PC-9 (cell line): ENCODE measurements around the gene MTA1. TPM values are rescaled to one million over a fixed set of nuclear protein-coding genes. Genes with fewer than 3 reads are reported as not detected.

Experiments used
- BruUV-seq: library from RNA; stranded (reverse); fragments of 400-500 nt; replicated peaks from 2 replicates; lab custom pipeline; 2021; lab: Mats Ljungman, UMichigan
- CTCF ChIA-PET: fragments of 300-600 bp; sonication (Branson Sonifier 250); formaldehyde crosslinking; loops from one replicate; lab custom pipeline; 2022; ENCODE audit warnings: antibody characterized with exemption; lab: Charles Lee
- POLR2A ChIA-PET: fragments of 300-600 bp; sonication (Branson Sonifier 250); formaldehyde crosslinking; loops from one replicate; lab custom pipeline; 2022; ENCODE audit warnings: antibody characterized with exemption; ENCODE audit not compliant: unreplicated experiment; lab: Charles Lee
- DNase-seq, 2 experiments: peaks; one replicate each; pipeline versions ENCODE4 v3.0.0 to v3.0.0-alpha.2; 2015 to 2022; ENCODE audit warnings: mixed read lengths in 1 of 2
- H2AFZ ChIP-seq: fragments of 200-600 bp; sonication (generic); 2 replicates; pipeline ENCODE4 v1.8.1; 2017; ENCODE audit warnings: antibody characterized with exemption
- H3F3A ChIP-seq: fragments of 200-600 bp; sonication (generic); 2 replicates; pipeline ENCODE4 v1.8.1; 2017; ENCODE audit warnings: antibody characterized with exemption, mild to moderate bottlenecking, low read depth; ENCODE audit not compliant: insufficient read depth
- H3K27ac ChIP-seq: fragments of 200-600 bp; sonication (generic); 2 replicates; pipeline ENCODE4 v1.6.1; 2016; ENCODE audit warnings: mixed run types
- H3K27me3 ChIP-seq: fragments of 200-600 bp; sonication (generic); 2 replicates; pipeline ENCODE4 v1.6.1; 2016; ENCODE audit warnings: low read depth, mixed run types; ENCODE audit not compliant: insufficient read depth
- H3K36me3 ChIP-seq: fragments of 200-600 bp; sonication (generic); 2 replicates; pipeline ENCODE4 v1.6.1; 2016; ENCODE audit warnings: low read depth, mixed run types
- H3K4me1 ChIP-seq: fragments of 200-600 bp; sonication (generic); replicated peaks from 2 replicates; pipeline ENCODE4 v1.6.1; 2016; ENCODE audit warnings: mixed run types; ENCODE audit not compliant: insufficient read depth
- H3K4me2 ChIP-seq: fragments of 200-600 bp; sonication (generic); 2 replicates; pipeline ENCODE4 v1.6.1; 2017; ENCODE audit warnings: mixed run types
- H3K4me3 ChIP-seq: fragments of 200-600 bp; sonication (generic); 2 replicates; pipeline ENCODE4 v1.6.1; 2016; ENCODE audit warnings: mixed run types
- H3K79me2 ChIP-seq: fragments of 200-600 bp; sonication (generic); 2 replicates; pipeline ENCODE4 v1.6.1; 2017; ENCODE audit warnings: low read depth, mixed run types
- H3K9me2 ChIP-seq: fragments of 200-600 bp; sonication (generic); 2 replicates; pipeline ENCODE4 v1.8.1; 2017; ENCODE audit warnings: mild to moderate bottlenecking; ENCODE audit not compliant: insufficient read depth
- H3K9me3 ChIP-seq: fragments of 200-600 bp; sonication (generic); 2 replicates; pipeline ENCODE4 v1.8.1; 2016; ENCODE audit warnings: low read depth; ENCODE audit not compliant: insufficient read depth
- H4K20me1 ChIP-seq: fragments of 200-600 bp; sonication (generic); 2 replicates; pipeline ENCODE4 v1.8.1; 2017; ENCODE audit not compliant: insufficient read depth
- CTCF ChIP-seq: fragments of 200-600 bp; sonication (generic); conservative IDR thresholded peaks from 2 replicates; pipeline ENCODE4 v1.6.1; 2017; ENCODE audit warnings: mixed run types, antibody characterized with exemption, mild to moderate bottlenecking, moderate library complexity
- EZH2 ChIP-seq: fragments of 200-600 bp; sonication (generic); IDR thresholded peaks from 2 replicates; pipeline ENCODE4 v1.8.0; 2017; ENCODE audit warnings: antibody characterized with exemption, low read depth
- intact Hi-C: fragments of 100-400 bp; cut with micrococcal nuclease; formaldehyde crosslinking; loops from one replicate; pipeline ENCODE4 v1.10.0; 2022; ENCODE audit not compliant: unreplicated experiment
- total RNA-seq: library from RNA; stranded (reverse); gene quantifications from 2 replicates; pipeline ENCODE4 v1.2.3, GENCODE V29; 2021

The MTA1 gene
- total RNA-seq, 1 experiment from 2014 or later, result 124 TPM

- Histone ChIP-seq H3K27ac (no peak overlapping the region), H2AFZ (no peak overlapping the region)
- intact Hi-C loops, result loop anchor here (5.0 kb wide), 1 partner anchor 52 kb away; no protein-coding TSS in a partner anchor
Measured at GRCh38 chr14:105415481-105416428, 3.9 kb upstream of the MTA1 start.

GRCh38 chr14:105416671-105417070 is 3.0 kb upstream of the MTA1 start:
- Histone ChIP-seq H3K27ac (no peak overlapping the region), H2AFZ (no peak overlapping the region), H3K36me3 (no peaks in the 10 kb centered on the region), H4K20me1 (peaks cover 3% of the 10 kb centered on the region; the same call in 1 of the 2 replicates), H3K4me1 (peaks cover 17% of the 10 kb centered on the region; the same call in 1 of the 2 replicates), H3K27me3 (peaks cover 21% of the 10 kb centered on the region), H3K4me2 (no peak overlapping the region), H3F3A (peaks cover 28% of the 10 kb centered on the region), H3K4me3 (no peak overlapping the region), H3K9me3 (no peaks in the 10 kb centered on the region), H3K9me2 (no peaks in the 10 kb centered on the region), H3K79me2 (peaks cover 22% of the 10 kb centered on the region)
- ChIA-PET POLR2A (no interaction called here), CTCF (no interaction called here)
- no TSS peak for BruUV-seq
- TF ChIP-seq CTCF, result no peak
- TF ChIP-seq EZH2, result no peak
- intact Hi-C loops, result loop anchor here (5.0 kb wide), 1 partner anchor 51 kb away; no protein-coding TSS in a partner anchor
- DNase-seq, result no peak

More at GRCh38 chr14:105415481-105416428, 3.9 kb upstream of the MTA1 start:
- no peaks in the 10 kb centered on the region for H3K9me3 ChIP-seq
- peaks cover 11% of the 10 kb centered on the region for H3K4me1 ChIP-seq
- peaks cover 12% of the 10 kb centered on the region for H3K79me2 ChIP-seq
- H3K9me2 ChIP-seq, result no peaks in the 10 kb centered on the region
- TF ChIP-seq CTCF (no peak), EZH2 (no peak)
- no TSS peak for BruUV-seq
- ChIA-PET POLR2A (no interaction called here), CTCF (no interaction called here)
- H3K27me3 ChIP-seq, result peaks cover 27% of the 10 kb centered on the region
- DNase-seq, result no peak
- peaks cover 28% of the 10 kb centered on the region for H3F3A ChIP-seq
- peak overlapping the region; percentile 52 for H3K4me2 ChIP-seq
- H4K20me1 ChIP-seq, result no peaks in the 10 kb centered on the region
- no peaks in the 10 kb centered on the region for H3K36me3 ChIP-seq
- peak overlapping the region; percentile 43; the same call in 1 of the 2 replicates for H3K4me3 ChIP-seq

- Histone ChIP-seq H2AFZ (no peak overlapping the region), H3F3A (peaks cover 32% of the 10 kb centered on the region), H3K4me2 (no peak overlapping the region), H4K20me1 (peaks cover 14% of the 10 kb centered on the region), H3K9me3 (no peaks in the 10 kb centered on the region), H3K4me1 (peaks cover 18% of the 10 kb centered on the region; the same call in 1 of the 2 replicates), H3K36me3 (no peaks in the 10 kb centered on the region), H3K27ac (no peak overlapping the region), H3K79me2 (peaks cover 32% of the 10 kb centered on the region), H3K27me3 (peaks cover 16% of the 10 kb centered on the region; the same call in 1 of the 2 replicates), H3K4me3 (no peak overlapping the region), H3K9me2 (no peaks in the 10 kb centered on the region)
- TF ChIP-seq CTCF, result no peak
- no peak for TF ChIP-seq EZH2
- intact Hi-C loops, result loop anchor here (5.0 kb wide), 1 partner anchor 50 kb away; no protein-coding TSS in a partner anchor
- ChIA-PET POLR2A (no interaction called here), CTCF (no interaction called here)
- DNase-seq, result no peak
- BruUV-seq, result no TSS peak
Measured at GRCh38 chr14:105417690-105418121, 1.9 kb upstream of the MTA1 start.
